NCI-H146 treated with DMSO at 0.1 percent for 48 hours (cell line): ENCODE results near the gene RPS6KA2.

Source experiments
- DNase-seq: peaks from one replicate; lab custom pipeline; 2025; ENCODE audit not compliant: unreplicated experiment; lab: John Stamatoyannopoulos, UW

RPS6KA2 gene

GRCh38 chr6:166578536-166579236 lies 48.4 kb downstream of the RPS6KA2 start:
- DNase-seq = no peak

GRCh38 chr6:166575205-166575604 lies 51.8 kb downstream of the RPS6KA2 start:
- DNase-seq = no peak

DNA sequence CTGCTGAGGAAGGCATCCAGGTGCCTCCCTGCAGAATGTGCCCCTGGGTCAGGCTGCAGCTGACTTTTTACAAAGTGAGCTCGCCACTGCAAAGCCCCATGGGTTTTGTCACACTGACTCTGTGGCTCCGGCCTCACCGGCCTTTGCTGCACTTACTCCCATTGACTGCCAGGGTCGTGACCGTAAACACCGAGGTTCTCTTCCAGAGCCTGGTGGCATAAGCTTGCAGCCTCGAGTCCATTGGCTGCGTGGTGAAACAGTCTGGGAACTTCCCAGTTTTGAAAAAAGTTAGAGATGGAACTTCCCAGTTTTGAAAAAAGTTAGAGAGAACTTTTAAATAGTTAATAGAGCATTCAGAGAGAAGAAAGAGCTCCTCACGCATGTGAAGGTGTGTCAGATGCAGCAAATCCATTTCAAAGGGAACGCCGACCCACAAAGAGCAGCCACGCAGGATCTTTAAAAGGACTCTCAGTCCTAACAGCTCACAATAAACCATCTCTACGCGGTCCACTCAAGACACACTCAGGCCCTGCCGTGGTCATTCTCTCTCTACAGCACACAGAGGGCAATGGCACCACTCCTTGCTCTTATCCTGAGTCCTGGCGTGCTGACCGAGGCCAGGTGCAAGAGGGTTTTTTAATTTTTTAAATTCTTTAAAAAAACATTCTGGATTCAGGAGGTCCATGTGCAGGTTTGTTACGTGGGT lies 53.4 kb downstream of the RPS6KA2 start:
- DNase-seq = no peak

GRCh38 chr6:166572370-166573261 lies 54.4 kb downstream of the RPS6KA2 start:
- DNase-seq = no peak

DNA sequence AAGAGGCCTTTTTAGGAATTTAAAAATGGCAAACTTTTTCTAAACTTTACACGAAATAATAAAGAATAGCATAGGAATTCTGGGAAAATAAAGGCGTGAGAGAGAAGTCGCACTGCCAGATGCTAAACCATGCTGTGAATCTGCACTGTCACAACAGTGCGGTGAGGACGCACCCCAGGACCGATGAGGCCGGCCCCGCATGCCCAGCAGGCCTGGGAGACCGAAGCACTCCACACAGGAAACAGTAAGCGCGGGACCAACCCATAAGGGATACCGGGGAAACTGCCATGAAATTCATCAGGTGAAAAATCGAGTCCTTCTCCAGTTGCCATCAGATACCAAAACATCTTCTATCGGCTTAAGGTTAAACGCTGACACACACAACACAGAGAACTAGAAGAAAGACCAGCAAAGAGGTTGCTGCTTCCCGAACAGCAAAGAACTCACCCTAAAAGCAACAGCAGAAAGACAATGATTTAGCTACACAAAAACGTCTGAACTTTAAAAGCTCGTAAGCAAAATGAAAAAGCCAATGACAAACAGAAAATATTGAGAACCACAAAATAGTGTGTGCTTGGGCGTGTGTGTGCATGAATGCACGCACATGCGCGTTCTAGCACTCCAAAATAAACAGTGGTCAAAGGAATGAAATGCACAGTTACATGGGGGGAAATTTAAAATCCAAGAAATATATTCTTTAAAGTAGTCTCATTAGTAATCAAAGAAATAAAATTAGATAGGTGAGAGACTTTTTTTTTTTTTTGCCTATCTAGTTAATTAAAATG lies 55.9 kb downstream of the RPS6KA2 start:
- DNase-seq = no peak

DNA sequence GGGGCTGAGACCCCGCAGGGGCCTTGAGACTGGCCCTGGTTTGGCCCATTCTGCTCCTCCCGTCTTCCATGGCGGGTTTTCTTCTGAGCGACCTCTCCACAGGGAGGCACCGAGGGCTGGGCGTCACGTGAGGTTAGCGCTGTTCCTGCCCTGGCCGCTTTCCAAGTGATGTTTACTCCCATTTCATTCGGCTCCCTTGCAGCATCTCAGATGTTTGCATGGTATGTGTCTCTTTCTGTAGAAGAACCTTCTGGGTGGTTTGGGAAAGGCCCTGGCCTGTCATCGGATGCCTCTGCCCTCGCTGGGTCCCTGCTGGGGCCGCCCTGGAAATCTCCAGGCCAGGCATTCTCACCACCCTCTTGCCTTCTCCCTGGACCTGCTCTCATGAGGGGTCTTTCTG lies 57.8 kb downstream of the RPS6KA2 start:
- DNase-seq = no peak

DNA sequence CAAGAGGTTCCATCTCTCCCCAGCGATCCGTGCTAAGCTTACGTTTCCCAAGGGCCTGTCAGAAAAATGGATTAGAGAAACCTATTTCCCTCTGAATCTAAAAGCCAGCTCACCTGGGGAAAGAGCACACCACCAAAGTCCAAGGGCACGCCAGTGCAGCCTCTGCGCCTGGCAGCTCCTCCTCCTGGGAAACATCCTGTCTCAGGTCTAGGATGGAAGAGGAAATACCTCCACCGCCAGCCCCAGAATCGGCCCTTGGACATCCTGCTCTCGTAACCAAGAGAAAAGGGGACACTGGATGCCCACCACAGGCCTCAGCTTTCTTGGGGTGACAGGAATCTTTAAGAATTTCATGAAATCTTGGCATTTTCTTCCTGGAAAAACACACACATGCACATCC lies 59.2 kb downstream of the RPS6KA2 start:
- DNase-seq = no peak

DNA sequence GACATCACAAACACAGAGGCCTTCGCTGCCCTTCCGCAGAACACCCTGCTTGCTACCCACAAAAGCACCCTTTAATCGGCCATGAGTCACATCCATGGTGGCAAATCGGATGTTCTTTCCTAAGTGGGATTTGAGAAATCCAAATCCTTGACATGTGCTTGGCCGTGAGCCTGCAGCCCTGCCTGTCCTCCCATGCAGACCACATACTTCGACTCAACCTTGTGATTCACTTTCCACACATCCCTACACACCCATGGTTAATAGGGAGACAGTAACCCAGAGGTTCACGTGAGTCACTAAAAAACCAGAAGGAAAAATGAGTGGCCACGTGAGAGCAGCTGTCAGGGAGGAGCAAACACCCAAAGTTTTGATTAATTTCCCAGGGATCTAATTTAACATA lies 59.9 kb downstream of the RPS6KA2 start:
- DNase-seq = no peak

DNA sequence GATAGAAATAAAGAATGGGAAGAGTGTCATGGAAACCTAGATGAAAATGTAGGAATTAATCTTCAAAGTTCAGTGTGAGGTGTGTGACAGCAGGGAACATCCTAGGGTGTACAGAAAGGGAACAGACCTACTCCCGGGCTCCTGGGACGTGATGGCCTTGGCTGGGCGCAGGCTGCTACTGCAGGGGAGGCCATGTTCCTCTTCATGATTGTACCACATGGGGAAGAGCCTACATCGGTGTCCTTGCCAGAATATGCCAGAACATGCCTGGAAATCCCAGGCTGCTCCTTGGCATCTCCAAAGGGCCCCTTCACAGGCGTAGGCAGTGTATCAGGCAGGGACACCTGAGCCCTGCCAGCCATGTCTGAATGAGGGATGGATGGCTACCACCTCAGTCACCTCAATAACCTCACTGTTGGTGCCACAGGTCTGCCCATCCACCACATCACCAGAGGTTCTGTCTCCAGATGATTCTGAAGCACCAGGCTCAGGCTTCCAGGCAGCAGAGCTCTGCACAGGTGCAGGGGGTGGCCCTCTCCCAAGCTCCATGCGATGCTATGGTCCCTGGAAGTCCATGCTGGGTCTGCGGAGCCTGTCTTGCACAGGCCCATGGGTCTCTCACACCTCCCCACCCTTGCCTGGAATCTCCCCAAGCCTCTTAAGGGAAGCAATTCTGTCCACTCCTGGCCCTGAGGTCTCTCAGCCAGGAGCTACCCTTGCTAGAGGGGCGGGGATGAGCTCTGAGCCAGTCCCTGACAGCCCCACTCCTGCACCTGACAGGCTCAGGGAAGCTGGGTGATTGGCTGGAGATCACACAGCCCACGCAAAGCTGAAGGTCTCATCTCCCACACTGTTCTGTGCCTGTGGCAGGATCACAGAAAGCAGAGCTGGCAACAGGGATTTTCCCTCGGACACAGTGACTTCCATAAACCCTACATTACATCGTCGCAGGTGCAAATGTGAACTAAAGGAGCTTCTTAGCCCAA lies 60.7 kb downstream of the RPS6KA2 start:
- DNase-seq = no peak

GRCh38 chr6:166565084-166565967 lies 61.7 kb downstream of the RPS6KA2 start:
- no peak for DNase-seq

DNA sequence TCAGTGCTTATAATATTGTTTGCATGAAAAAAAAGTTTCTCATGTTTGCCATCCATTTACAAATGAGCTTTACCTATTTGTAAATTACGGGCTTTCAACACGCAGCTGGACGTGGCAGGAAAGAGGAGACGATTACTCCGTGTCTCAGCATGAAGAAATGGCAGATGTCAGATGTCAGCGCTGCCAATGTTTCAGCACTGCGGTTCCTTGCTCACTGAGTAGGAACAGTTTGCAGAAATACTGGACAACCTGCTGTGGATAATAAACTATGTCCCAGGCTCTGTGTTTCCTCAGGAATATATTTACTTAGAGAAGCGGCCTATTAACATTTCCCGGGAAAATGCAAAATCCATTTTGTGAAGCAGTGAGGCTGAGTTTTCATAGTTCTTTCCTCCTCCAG lies 63.2 kb downstream of the RPS6KA2 start:
- DNase-seq = peak; percentile 68

DNA sequence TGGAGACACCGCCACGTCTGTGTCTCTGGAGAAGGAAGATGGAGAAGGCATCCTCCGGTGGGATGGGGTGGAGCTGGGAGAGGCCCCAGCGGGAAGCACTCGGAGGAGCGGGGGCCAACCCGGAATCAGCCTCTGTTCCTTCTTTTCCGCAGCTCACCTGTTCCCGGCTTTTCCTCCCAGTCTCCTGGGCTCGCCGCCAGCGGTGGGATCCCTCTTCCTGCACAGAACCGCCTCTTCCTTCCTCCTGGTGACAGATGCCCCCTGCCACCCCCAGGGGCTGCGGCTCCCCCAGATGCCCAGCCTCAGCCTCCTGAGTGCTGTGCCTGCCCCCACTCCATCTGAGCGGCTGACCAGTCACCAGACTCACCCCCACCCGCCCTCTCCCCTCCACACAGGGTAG lies 63.9 kb downstream of the RPS6KA2 start:
- no peak for DNase-seq

DNA sequence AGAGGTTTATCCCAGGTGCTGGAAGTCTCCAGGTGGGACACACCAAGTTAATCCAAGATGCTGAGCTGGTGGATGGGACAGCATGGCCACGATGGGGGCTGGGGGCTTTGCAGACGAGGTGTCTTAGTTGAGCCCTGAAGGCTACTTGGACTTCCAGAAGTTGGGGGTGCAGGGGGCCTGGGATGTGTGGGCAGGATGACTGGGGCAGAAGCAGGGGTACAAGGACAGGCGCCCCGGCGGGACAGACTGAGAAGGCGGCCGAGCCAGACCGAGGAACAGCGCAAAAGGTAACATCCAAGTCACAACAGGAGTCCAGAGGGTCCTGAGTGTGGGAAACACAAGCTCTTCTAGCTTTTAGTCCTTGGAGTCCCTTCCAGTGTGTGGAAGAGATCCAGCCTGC lies 64.3 kb downstream of the RPS6KA2 start:
- DNase-seq = no peak

GRCh38 chr6:166561771-166562359 lies 65.2 kb downstream of the RPS6KA2 start:
- DNase-seq = no peak

- DNase-seq = no peak
Observed at GRCh38 chr6:166560222-166560621, 66.8 kb downstream of the RPS6KA2 start.

- DNase-seq = no peak
Observed at GRCh38 chr6:166559662-166560061, 67.4 kb downstream of the RPS6KA2 start.

DNA sequence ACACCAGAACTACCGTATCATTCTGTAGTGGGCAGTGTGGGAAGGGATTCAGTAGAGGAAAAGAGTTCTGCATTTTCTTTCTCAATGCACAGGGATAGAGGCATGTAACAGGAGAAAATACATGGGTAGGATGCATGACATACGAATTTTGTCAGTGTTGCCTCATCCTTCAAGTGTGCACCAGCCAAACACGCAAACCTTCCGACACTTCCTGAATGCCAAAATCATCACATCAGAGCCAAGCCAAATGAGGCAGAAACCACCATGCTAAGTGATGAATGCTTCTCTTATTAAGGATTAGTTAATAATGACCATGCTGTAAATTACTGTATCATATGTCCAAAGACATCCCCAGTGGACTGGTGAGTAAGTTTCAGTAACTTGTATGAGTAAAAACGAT lies 67.8 kb downstream of the RPS6KA2 start:
- DNase-seq = no peak
